CD4-positive, alpha-beta T cell treated with Interleukin-21 for 1 hour (primary cell): ENCODE results near the gene PLXNA4.

Source experiments
- DNase-seq: peaks from one replicate; pipeline ENCODE4 v3.0.0-alpha.2; 2020

PLXNA4 gene

DNA sequence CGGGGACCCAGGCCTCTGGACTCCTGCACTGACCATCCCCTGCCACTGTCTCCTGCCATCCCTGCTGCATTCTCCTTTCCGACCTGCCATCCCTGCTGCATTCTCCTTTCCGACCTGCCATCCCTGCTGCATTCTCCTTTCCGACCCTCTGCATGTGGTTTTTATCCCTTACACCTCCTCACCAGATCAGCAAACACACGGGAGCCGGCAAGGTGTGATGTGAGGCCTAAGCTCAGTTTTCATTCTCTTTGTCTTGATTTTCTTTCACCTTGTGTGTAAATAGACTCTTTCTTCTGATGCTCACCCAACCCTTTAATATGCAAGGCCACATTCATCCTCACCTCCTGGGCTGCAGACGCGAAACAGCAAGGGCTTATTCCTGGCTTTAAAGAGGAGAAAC, 11.4 kb downstream of the PLXNA4 start:
- no peak for DNase-seq

- DNase-seq = no peak
Measured at GRCh38 chr7:132564090-132564489, 12.2 kb downstream of the PLXNA4 start.

DNA sequence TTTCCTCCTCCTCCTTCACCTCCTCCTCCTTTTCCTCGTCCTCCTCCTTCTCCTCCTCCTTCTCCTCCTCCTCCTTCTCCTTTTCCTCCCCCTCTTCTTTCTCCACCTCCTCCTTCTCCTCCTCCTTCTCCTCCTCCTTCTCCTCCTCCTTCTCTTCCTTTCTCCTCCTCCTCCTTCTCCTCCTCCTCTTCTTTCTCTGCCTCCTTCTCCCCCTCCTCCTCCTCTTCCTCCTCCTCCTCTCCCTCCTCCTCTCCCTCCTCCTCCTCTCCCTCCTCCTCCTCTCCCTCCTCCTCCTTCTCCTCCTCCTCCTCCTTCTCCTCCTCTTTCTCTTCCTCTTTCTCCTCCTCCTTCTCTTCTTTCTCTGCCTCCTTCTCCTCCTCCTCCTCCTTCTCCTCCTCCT, 13.6 kb downstream of the PLXNA4 start:
- no peak for DNase-seq

DNA sequence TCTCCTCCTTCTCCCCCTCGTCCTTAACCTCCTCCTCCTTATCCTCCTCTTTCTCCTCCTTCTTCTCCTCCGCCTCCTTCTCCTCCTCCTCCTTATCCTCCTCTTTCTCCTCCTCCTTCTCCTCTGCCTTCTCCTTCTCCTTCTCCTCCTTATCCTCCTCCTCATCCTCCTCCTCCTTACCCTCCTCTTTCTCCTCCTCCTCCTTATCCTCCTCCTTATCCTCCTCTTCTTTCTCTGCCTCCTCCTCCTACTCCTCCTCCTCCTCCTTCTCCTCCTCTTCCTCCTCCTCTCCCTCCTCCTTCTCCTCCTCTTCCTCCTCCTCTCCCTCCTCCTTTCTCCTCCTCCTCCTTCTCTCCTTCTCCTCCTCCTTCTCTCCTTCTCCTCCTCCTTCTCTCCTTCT, 14.5 kb downstream of the PLXNA4 start:
- no peak for DNase-seq

GRCh38 chr7:132560825-132561529, 15.3 kb downstream of the PLXNA4 start:
- DNase-seq = no peak

DNA sequence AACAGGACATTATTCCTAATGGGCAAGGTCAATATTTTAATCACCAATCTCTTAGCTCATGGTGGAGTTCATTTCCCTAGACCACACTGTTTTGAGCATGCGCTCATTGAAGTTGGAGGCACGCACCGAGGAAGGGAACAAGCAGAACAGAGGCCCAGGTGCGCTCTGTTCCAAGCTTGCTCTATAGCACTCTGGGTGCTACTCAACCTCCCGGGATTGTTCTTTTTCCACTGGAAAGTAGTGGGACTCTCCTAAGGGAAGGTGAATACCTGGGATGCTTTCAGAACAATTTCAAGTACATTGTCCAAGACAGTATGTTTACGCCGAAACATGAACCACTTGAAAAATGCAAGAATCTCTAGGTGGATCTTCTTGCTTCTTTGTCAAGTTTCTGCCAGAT, 16.2 kb downstream of the PLXNA4 start:
- DNase-seq = no peak

- DNase-seq = no peak
Measured at GRCh38 chr7:132558815-132559214, 17.5 kb downstream of the PLXNA4 start.

GRCh38 chr7:132557489-132558044, 18.7 kb downstream of the PLXNA4 start:
- no peak for DNase-seq

DNA sequence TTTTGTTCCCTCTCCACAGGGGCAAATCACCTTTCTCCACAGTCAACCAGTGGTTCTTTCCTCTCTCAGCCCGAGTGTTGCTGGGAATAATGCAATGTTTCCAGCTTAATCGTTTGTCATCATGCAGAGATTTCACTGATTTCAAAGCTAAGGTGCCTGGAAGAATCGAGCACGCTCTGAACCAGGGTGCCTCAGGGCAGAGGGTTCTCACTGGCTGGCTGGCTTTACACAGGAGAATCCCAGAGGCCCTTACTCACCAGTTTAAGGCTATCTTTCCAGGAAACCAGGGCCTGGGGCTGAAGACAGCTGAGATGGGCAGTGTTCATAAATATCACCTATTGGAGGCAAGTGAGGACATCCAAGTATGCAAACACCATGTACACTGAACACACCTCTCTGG, 21.8 kb downstream of the PLXNA4 start:
- no peak for DNase-seq

DNA sequence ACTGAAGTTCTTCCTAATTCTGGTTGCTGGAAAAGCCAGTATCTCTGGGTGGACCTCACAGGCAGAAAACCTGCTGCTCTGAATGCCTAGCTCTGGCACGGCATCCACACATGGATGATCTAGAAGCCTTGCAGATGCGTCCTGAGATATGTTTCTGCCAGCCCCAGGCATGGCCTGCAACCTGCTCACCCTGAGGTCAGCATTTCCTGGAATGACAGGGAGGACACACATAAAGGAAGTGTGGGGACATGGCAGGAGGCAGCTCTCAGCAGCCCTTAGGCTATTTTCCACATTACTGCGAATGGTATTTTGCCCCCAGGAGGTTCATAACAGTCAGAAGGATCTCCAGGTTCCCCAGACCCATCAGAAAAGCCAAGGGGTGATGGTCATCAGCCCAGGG, 23.2 kb downstream of the PLXNA4 start:
- DNase-seq = no peak

- DNase-seq = no peak
Measured at GRCh38 chr7:132551886-132552285, 24.4 kb downstream of the PLXNA4 start.

GRCh38 chr7:132551439-132551838, 24.8 kb downstream of the PLXNA4 start:
- DNase-seq = no peak

GRCh38 chr7:132548489-132549078, 27.7 kb downstream of the PLXNA4 start:
- no peak for DNase-seq

DNA sequence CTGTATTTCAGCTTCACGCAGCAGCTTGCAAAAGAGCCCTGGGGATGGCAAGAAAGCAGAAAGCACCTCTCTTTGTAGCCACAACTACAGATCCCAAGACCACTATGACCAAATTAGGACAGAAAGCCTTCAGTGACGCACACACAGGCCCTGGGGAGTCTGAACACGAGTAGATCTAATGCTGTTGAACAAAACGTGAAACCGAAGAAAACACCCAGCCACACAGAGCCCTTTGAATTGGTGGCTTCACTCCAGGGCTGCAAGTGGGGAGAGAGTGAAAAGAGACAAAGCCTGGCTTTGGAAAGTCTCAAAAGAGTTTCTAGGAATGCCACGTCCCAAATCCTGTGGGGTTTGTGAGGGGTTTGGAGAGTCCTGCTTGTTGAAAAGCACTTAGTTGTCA, 28.4 kb downstream of the PLXNA4 start:
- no peak for DNase-seq

- no peak for DNase-seq
Measured at GRCh38 chr7:132546366-132547127, 29.7 kb downstream of the PLXNA4 start.

DNA sequence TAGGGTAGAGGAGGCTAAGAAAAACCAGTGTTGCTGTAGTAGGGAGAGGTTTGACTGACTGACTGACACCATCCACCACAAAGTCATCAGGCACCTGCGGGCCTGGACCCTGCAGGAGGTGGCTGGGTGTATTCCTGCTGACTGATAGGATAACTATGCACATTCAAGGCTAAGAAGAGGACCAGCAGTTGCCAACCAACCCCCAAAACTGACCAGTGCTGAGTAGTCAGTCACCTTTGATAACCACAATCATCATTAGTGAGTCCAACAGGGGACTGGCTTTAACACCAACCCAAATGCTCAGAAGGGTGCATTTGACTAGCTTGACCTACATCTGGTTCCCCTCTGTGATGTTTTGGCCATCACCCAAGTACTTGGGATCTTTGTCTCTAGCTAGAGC, 30.5 kb downstream of the PLXNA4 start:
- no peak for DNase-seq

- no peak for DNase-seq
Measured at GRCh38 chr7:132544999-132545398, 31.3 kb downstream of the PLXNA4 start.

- no peak for DNase-seq
Measured at GRCh38 chr7:132544025-132544424, 32.2 kb downstream of the PLXNA4 start.

DNA sequence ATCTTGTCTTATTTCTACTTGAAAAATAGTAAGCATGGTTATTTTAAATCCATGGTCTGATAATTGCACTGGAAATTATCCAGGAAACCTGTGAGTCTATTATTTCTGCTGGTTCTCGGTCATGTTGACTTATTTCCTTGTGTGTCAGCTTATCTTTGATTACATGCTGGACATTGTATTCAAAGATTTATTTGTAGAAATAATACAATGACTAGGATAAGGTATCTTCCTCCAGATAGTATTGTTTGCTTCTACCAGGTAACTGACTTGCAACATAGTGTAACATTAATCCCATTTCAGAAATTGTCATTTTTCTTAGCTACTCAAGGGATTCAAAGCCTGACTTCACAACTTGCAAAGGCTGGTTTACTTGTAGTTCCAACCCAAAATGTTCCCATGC, 33.4 kb downstream of the PLXNA4 start:
- no peak for DNase-seq

DNA sequence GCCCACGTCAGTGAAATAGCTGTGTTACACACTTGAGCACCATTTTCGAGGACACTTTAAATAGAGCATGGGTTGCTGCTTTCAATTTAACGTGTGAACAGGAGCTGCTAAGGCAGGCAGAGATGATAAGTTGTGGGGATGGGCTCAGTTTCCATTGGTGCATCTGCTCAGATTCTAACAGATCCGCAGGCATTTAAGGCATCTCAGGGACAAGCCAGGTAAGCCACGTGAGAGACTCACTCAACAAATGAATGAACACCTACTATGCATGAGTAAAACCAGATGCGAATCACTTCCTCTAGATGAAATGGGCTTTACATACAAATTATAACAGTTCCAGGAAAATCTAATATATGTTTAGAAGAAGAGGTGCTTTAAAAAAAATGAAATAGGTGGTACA, 34.6 kb downstream of the PLXNA4 start:
- no peak for DNase-seq

DNA sequence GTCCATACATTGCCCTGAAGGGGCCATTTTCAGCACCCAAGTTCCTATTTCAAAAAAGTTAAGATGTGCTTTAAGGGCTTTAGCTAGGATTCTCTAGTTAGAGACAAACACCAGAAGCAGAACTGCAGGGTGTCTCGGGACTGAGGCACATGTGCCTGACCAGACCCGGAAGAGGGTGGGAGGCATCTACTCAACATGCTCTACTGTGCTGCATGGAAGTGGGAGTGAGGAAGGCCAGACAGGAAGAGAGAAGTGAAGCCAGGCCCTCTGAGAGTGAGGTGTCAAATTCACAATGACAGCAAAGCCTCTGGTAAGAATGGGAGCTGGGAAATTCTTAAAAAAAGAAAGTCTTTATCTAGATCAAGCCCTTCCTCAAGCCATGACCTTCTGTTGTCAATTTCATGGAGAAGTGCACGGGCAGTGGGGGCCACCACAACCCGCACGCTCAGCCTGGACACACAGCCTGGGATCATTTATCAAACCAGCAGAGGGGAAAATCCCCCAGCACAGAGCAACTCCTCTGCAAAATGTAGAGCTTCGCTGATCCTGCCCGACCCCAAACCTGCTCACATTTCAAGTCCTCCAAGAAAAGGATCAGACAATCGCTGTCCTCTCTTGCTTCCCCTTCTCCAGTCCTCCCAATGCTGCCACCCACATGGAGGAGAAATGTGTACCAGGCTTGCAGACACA, 38.7 kb downstream of the PLXNA4 start:
- DNase-seq = no peak

- no peak for DNase-seq
Measured at GRCh38 chr7:132536654-132537395, 39.4 kb downstream of the PLXNA4 start.

DNA sequence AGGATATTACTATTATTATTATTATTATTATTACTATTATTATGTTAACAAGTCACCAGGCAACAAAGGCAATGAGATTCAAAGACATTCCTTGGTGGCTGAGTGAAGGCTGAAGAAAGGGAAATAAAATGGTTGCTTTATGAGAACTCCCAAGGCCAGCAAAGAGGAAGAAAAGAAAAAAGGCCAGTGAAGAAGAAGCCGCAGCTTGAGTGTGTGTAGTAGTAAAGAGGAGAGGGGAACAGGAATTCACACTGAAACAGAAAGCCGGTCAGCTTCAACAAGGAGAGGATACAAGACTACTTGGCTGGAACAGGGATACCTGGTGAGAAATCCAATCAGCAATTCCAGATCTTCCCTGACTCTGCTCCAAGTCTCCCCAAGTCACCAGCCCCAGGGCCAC, 42.4 kb downstream of the PLXNA4 start:
- no peak for DNase-seq
